GM10248 (cell line): ENCODE data around the gene MSH5.

Experiments
- CTCF ChIA-PET: fragments of 300-600 bp; sonication (Branson Sonifier 250); formaldehyde crosslinking; extraction: SDS; loops from one replicate; lab custom pipeline; 2021; ENCODE audit warnings: antibody characterized with exemption; lab: Yijun Ruan, JAX
- POLR2A ChIA-PET: fragments of 350-650 bp; sonication (Branson Sonifier 250); formaldehyde crosslinking; extraction: SDS; loops from one replicate; lab custom pipeline; 2020; ENCODE audit warnings: antibody characterized with exemption; lab: Yijun Ruan, JAX
- DNase-seq: peaks from one replicate; pipeline ENCODE4 v3.0.0; 2012; ENCODE audit errors: extremely low spot score
- TF ChIP-seq, protein P1 (sequence below): IDR thresholded peaks from 2 replicates; pipeline ENCODE4 v1.5.1; 2012; ENCODE audit warnings: mild to moderate bottlenecking, low read depth; ENCODE audit errors: extremely low read depth, missing control alignments, control extremely low read depth

The MSH5 gene

DNA sequence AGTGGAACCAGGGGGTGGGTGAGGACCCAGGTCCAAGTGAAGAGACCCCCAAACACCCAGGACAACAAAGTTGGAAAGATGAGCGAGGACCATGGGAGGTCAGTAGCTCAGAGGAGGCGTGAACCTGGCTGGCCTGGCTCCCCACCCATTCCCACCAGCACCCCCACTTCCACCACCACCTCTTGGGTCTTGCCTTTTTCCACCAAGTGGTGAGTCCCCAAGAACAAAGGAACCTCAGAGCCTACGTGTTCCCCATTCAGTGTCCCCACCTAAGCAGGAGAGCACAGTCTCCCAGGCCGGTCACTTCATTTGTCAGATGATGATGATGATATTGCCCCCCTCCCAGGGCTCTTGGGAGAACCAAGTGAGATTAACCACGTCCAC, 37.9 kb downstream of the MSH5 start:
- ChIA-PET POLR2A (interaction anchor here (0.5 to 0.9 kb wide), 3 partner anchors 50 to 79 kb away, joined by 3 to 5 read pairs (median 4); partner anchors contain the start of gene HSPA1B), CTCF (interaction anchor here (1.0 to 4.6 kb wide), 5 partner anchors 8 to 48 kb away, joined by 3 to 31 read pairs (median 3); partner anchors contain the start of gene LSM2)
- DNase-seq = no peak
- TF ChIP-seq, protein P1, sequence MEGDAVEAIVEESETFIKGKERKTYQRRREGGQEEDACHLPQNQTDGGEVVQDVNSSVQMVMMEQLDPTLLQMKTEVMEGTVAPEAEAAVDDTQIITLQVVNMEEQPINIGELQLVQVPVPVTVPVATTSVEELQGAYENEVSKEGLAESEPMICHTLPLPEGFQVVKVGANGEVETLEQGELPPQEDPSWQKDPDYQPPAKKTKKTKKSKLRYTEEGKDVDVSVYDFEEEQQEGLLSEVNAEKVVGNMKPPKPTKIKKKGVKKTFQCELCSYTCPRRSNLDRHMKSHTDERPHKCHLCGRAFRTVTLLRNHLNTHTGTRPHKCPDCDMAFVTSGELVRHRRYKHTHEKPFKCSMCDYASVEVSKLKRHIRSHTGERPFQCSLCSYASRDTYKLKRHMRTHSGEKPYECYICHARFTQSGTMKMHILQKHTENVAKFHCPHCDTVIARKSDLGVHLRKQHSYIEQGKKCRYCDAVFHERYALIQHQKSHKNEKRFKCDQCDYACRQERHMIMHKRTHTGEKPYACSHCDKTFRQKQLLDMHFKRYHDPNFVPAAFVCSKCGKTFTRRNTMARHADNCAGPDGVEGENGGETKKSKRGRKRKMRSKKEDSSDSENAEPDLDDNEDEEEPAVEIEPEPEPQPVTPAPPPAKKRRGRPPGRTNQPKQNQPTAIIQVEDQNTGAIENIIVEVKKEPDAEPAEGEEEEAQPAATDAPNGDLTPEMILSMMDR = no peak

DNA sequence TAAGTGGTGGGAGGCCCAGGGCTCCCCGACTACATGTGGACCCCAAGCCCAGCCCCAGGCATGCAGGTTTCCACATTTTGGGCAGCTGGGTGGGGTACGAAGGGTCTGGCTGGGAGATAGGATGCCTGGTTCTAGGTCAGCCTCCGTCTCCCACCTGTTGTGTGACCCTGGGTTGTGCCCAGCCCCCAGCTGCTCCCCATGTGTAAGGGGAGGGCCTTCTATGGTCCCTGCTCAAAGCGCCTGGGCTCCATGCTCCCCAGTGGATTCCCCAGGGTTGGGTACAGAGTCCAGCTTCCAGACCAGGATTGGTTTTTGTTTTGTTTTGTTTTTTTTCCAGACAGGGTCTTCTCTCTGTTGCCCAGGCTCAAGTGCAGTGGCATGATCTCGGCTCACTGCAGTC, 38.4 kb downstream of the MSH5 start:
- CTCF ChIA-PET = interaction anchor here (1.0 to 4.6 kb wide), 4 partner anchors 8 to 48 kb away, joined by 3 to 31 read pairs (median 6); no protein-coding TSS in a partner anchor
- POLR2A ChIA-PET = interaction anchor here (1.6 kb wide), 1 partner anchor 49 kb away, joined by 5 read pairs; the partner anchor contains the start of gene HSPA1B
- TF ChIP-seq, protein P1 = no peak
- no peak for DNase-seq

DNA sequence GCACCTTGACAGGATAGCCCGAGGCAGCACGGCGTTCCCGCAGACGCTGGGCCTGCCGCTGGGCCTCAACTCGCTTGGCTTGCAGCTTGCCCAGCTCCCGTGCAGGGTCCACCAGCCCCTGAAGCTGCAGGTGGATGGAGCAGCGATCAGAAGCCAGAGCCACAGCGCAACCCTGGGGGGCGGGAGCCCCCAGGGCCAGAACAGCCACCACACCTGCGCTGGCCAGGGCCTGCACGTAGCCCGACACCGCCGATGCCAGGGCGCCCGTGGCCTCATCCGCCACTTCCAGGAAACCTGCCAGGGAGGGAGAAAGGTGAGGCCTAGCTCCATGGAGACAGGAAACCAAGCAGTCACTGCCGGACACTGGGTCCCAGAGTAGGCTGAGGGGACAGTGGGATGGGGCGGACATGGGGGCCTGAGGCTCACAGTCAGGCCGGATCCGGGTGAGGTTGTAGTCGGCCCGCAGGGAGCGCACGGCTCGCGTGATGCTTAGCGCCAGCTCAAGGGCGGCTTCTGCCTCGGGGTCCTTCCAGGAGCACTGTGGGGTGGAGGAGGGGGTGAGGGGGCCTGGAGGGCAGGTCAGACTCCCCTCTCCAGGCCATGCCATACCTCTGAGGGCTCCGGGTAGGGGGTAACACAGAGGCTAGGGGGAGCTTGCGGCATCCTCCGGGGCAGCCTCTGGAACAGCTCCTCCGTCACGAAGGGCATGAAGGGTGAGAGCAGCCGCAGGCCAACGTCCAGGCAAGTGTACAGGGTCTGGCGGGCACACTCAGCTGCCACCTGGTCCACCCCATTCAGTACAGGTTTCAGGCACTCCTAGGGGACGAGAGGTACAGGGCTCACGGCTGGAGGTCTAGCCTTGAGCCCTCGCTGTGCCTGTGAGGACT, 39.4 kb downstream of the MSH5 start:
- POLR2A ChIA-PET = interaction anchor here (1.6 kb wide), 1 partner anchor 48 kb away, joined by 5 read pairs; the partner anchor contains the start of gene HSPA1B
- no peak for DNase-seq
- TF ChIP-seq, protein P1 = no peak
- CTCF ChIA-PET = interaction anchor here (1.3 to 4.6 kb wide), 5 partner anchors 9 to 32 kb away, joined by 3 to 31 read pairs (median 5); partner anchors contain the start of gene VARS1

DNA sequence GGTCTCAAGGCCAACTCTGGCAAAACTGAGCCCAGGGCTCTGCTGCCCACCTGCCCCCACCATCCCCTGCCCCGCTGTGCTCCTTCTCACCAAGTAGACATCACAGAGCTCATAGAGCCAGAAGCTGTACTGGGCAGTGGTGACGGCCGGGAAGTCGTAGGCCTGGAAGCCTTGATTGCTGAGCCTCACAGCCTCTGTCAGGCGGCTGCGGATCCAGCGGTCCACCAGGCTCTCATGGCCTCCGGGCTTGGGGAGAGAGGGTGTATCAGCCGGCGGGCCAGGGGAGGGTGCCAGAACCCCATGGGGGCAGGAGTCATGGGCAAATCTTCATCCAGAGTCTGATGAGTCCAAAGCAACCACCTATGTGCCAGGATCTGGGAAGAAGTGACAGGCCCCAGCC, 40.1 kb downstream of the MSH5 start:
- ChIA-PET CTCF (interaction anchor here (1.3 to 4.6 kb wide), 5 partner anchors 10 to 32 kb away, joined by 3 to 31 read pairs (median 5); partner anchors contain the start of gene VARS1), POLR2A (no interaction called here)
- DNase-seq = no peak
- TF ChIP-seq, protein P1 = no peak

DNA sequence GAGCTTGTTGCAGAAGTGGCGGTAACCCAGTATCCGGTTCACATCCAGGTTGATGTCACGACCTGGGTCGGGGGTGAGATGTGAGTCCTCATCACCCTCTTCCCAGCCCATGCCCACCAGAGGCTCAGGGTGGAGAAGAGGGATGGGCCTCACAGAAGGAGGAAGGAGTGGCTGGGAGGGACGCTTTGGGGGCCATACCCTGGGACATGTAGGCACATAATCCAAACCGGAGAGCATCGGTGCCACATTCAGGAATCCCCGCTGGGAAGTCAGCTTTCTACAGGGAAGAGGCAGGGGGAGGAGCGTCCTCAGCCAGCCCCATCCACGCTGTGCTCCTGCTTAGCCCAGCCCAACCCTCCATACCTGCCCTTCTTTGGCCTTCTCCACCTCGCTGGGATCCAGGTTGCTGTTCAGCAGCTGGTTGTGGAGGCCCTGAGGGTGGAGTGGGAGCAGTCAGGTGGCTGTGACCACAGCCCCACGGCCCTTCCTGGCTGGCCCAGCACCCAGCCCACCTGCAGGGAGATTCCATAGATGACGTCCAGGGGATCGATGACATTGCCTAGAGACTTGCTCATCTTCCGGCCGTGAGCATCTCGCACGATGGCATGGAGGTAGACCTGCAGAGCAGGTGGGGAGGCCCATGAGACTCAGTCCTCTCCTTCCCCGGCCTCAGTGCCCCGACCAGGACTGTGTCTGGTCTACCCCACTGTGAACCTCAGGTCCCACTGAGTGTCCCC, 40.9 kb downstream of the MSH5 start:
- ChIA-PET CTCF (interaction anchor here (1.0 to 4.6 kb wide), 6 partner anchors 11 to 33 kb away, joined by 3 to 31 read pairs (median 6); partner anchors contain the start of gene VARS1), POLR2A (interaction anchor here (0.8 kb wide), 1 partner anchor 11 kb away, joined by 3 read pairs; no protein-coding TSS in a partner anchor)
- TF ChIP-seq, protein P1 = no peak

More for the DNA sequence above, 40.9 kb downstream of the MSH5 start:
- DNase-seq = no peak
